Measurements from ENCODE around the gene COQ8B.
"Not testable (repeated sequence)": the region's sequence is repeated elsewhere in the genome, so short reads cannot be mapped to it uniquely, and the experiment has no call there.

COQ8B gene

GRCh38 chr19:40663695-40664692, 52.7 kb downstream of the COQ8B start:
- no peak for FAIRE-seq

GRCh38 chr19:40662925-40663694, 53.6 kb downstream of the COQ8B start:
- FAIRE-seq = no peak

- no peak for FAIRE-seq
Measured at GRCh38 chr19:40661616-40662015, 55.1 kb downstream of the COQ8B start.

GRCh38 chr19:40659566-40659965, 57.1 kb downstream of the COQ8B start:
- FAIRE-seq = no peak

- no peak for FAIRE-seq
Measured at GRCh38 chr19:40659116-40659515, 57.6 kb downstream of the COQ8B start.

GRCh38 chr19:40658031-40658430, 58.7 kb downstream of the COQ8B start:
- FAIRE-seq = no peak

- not testable (repeated sequence) for FAIRE-seq
Measured at GRCh38 chr19:40655684-40656083, 61.0 kb downstream of the COQ8B start.

- not testable (repeated sequence) for FAIRE-seq
Measured at GRCh38 chr19:40652303-40652702, 64.4 kb downstream of the COQ8B start.

GRCh38 chr19:40650749-40651305, 65.9 kb downstream of the COQ8B start:
- FAIRE-seq = no peak

- not testable (repeated sequence) for FAIRE-seq
Measured at GRCh38 chr19:40649903-40650675, 66.6 kb downstream of the COQ8B start.

- no peak for FAIRE-seq
Measured at GRCh38 chr19:40646743-40647254, 69.9 kb downstream of the COQ8B start.

- no peak for FAIRE-seq
Measured at GRCh38 chr19:40642757-40643305, 73.9 kb downstream of the COQ8B start.

- no peak for FAIRE-seq
Measured at GRCh38 chr19:40642051-40642706, 74.5 kb downstream of the COQ8B start.

Measured in islet of Langerhans (tissue), 1 donor.